ENCODE measurements around the gene MMP23B. TPM values are rescaled to one million over a fixed set of nuclear protein-coding genes. Genes with fewer than 3 reads are reported as not detected.

Gene MMP23B
- total RNA-seq, 1 donor from 2014 or later, result 4.7 TPM

DNA sequence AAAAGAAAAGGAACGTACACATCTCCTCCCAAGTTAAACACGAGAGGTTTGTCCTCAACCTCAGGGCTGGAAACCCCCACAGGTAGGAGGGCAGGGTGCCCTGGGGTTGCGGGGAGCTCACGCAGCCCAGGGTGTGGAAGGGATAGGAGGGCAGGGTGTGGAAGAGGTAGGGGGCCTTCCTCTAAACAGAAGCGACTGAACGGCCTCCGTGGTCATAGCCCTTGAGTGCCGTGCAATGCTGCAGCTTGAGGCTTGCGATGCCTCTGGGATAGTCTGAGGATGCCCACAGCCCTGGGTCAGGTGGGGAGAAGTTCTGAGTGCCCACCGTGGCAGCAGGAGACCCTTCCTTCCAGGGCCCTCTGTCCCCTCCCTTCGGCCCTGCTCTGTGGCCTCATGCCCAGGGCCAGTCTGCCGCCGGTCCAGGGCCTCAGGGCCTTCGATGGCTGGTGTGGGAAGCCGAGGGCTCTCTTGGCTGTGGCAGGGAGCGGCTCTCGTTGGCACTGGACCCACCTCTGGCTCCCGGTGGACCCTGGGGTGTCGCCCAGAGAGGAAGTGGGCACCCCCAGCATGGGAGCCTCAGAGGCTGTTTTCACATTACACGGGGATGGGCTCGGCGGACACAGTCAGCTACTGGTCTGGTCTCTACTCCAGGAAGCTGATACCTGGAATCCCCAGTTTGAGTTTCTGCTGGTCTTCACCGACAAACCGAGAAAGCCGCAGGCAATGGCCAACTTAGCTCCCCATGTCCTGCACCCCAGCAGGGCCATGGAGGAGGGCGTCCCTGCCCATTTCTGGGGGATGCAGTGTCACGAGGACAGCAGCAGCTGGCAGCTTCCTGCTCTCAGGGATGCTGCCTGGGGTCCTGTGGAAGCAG, 33.2 kb downstream of the MMP23B start:
- Histone ChIP-seq H3K27ac (no peak overlapping the region), H3K36me3 (no peaks in the 10 kb centered on the region), H3K4me2 (no peak overlapping the region), H3K9me3 (ENCODE audit: low read depth) (no peaks in the 10 kb centered on the region), H2AFZ (replicated peaks) (no peak overlapping the region), H3K27me3 (no peaks in the 10 kb centered on the region), H3K4me1 (no peaks in the 10 kb centered on the region), H3F3A (ENCODE audit: low read depth) (peaks cover 9% of the 10 kb centered on the region), H3K9ac (no peak overlapping the region), H3K4me3 (no peak overlapping the region), H4K20me1 (ENCODE audit: low read depth) (no peaks in the 10 kb centered on the region), H3K79me2 (ENCODE audit: low read depth) (no peaks in the 10 kb centered on the region)
- peaks cover 3% of the 10 kb centered on the region for H3K36me3 Mint-ChIP-seq
- H3K4me1 Mint-ChIP-seq, result no peaks in the 10 kb centered on the region
- H3K9me3 Mint-ChIP-seq, result no peaks in the 10 kb centered on the region
- no peak overlapping the region for H3K4me3 Mint-ChIP-seq
- H3K27me3 Mint-ChIP-seq (ENCODE audit: insufficient read depth, low read depth), result no peaks in the 10 kb centered on the region
- TF ChIP-seq, protein P1, sequence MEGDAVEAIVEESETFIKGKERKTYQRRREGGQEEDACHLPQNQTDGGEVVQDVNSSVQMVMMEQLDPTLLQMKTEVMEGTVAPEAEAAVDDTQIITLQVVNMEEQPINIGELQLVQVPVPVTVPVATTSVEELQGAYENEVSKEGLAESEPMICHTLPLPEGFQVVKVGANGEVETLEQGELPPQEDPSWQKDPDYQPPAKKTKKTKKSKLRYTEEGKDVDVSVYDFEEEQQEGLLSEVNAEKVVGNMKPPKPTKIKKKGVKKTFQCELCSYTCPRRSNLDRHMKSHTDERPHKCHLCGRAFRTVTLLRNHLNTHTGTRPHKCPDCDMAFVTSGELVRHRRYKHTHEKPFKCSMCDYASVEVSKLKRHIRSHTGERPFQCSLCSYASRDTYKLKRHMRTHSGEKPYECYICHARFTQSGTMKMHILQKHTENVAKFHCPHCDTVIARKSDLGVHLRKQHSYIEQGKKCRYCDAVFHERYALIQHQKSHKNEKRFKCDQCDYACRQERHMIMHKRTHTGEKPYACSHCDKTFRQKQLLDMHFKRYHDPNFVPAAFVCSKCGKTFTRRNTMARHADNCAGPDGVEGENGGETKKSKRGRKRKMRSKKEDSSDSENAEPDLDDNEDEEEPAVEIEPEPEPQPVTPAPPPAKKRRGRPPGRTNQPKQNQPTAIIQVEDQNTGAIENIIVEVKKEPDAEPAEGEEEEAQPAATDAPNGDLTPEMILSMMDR (IDR thresholded peaks at IDR 0.05), result no peak
- TF ChIP-seq EZH2 (IDR thresholded peaks at IDR 0.05) (no peak), EZH2phosphoT487 (IDR thresholded peaks at IDR 0.05) (no peak)
- H3K27ac Mint-ChIP-seq, result no peak overlapping the region
- DNase-seq (ENCODE audit: low spot score), result no peak

DNA sequence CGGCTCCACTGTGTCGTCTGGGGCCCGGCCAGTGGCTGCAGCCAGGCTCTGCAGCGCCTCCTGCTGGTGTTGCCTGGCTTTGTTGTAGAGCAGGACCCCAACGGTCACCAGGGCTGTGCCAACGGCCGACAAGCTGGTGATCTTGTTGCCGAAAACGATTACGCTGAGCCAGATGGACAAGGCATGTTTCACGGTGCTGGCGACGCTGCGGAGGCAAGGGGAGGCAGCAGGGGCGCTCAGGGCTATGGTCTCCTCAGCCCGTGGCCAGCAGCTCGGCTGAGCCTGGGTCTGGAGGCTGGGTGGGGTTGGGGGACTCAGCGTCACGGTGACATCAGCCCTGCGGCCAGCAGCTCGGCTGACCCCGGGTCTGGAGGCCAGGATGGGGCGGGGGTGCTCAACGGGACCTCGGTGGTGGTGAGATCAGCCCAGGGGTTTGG, 33.9 kb downstream of the MMP23B start:
- DNase-seq (ENCODE audit: low spot score), result peak; percentile 60
- Histone ChIP-seq H3K4me1 (no peaks in the 10 kb centered on the region), H3K79me2 (ENCODE audit: low read depth) (no peaks in the 10 kb centered on the region), H3K4me2 (no peak overlapping the region), H3K4me3 (no peak overlapping the region), H3K36me3 (no peaks in the 10 kb centered on the region), H3K27me3 (no peaks in the 10 kb centered on the region), H2AFZ (replicated peaks) (no peak overlapping the region), H3K9ac (no peak overlapping the region), H4K20me1 (ENCODE audit: low read depth) (no peaks in the 10 kb centered on the region), H3K27ac (no peak overlapping the region), H3K9me3 (ENCODE audit: low read depth) (no peaks in the 10 kb centered on the region), H3F3A (ENCODE audit: low read depth) (peaks cover 9% of the 10 kb centered on the region)
- no peak overlapping the region for H3K4me3 Mint-ChIP-seq
- no peaks in the 10 kb centered on the region for H3K4me1 Mint-ChIP-seq
- TF ChIP-seq EZH2 (IDR thresholded peaks at IDR 0.05) (no peak), EZH2phosphoT487 (IDR thresholded peaks at IDR 0.05) (no peak)
- TF ChIP-seq, protein P1 (IDR thresholded peaks at IDR 0.05), result peak; percentile 65
- H3K36me3 Mint-ChIP-seq, result peaks cover 3% of the 10 kb centered on the region
- no peak overlapping the region for H3K27ac Mint-ChIP-seq
- H3K27me3 Mint-ChIP-seq (ENCODE audit: insufficient read depth, low read depth), result no peaks in the 10 kb centered on the region
- H3K9me3 Mint-ChIP-seq, result no peaks in the 10 kb centered on the region

DNA sequence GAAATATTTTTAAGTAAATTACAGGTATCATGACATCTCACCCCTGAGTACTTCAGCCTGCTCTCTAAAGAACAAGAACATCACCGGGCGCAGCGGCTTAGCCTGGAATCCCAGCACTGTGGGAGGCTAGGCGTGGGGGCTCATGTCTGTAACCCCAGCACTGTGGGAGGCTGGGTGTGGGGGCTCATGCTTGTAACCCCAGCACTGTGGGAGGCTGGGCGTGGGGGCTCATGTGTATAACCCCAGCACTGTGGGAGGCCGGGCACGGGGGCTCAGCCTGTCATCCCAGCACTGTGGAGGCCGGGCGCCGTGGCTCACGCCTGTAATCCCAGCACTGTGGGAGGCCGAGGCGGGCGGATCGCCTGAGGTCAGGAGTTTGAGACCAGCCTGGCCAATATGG, 34.6 kb downstream of the MMP23B start:
- Mint-ChIP-seq H3K4me3 (no peak overlapping the region), H3K9me3 (no peaks in the 10 kb centered on the region), H3K27me3 (ENCODE audit: insufficient read depth, low read depth) (no peaks in the 10 kb centered on the region), H3K4me1 (no peaks in the 10 kb centered on the region), H3K36me3 (peaks cover 3% of the 10 kb centered on the region), H3K27ac (no peak overlapping the region)
- no peak overlapping the region for H2AFZ ChIP-seq (replicated peaks)
- no peaks in the 10 kb centered on the region for H3K79me2 ChIP-seq (ENCODE audit: low read depth)
- H3K4me1 ChIP-seq, result no peaks in the 10 kb centered on the region
- no peaks in the 10 kb centered on the region for H4K20me1 ChIP-seq (ENCODE audit: low read depth)
- no peak overlapping the region for H3K9ac ChIP-seq
- no peaks in the 10 kb centered on the region for H3K9me3 ChIP-seq (ENCODE audit: low read depth)
- no peaks in the 10 kb centered on the region for H3K27me3 ChIP-seq
- no peak for DNase-seq (ENCODE audit: low spot score)
- no peak overlapping the region for H3K27ac ChIP-seq
- peaks cover 9% of the 10 kb centered on the region for H3F3A ChIP-seq (ENCODE audit: low read depth)
- no peaks in the 10 kb centered on the region for H3K36me3 ChIP-seq
- TF ChIP-seq EZH2phosphoT487 (IDR thresholded peaks at IDR 0.05), result no peak
- H3K4me2 ChIP-seq, result no peak overlapping the region
- H3K4me3 ChIP-seq, result no peak overlapping the region
